Colonic mucosa (tissue), 4 donors: Measurements from ENCODE around the gene FHAD1. TPM values are rescaled to one million over a fixed set of nuclear protein-coding genes. Genes with fewer than 3 reads are reported as not detected.
A peak's percentile ranks its signal among the peaks of the same experiment; 100 is the strongest.

Experiments
- DNase-seq: peaks from one replicate; pipeline ENCODE4 v3.0.0-alpha.2; 2020
- H3K27ac ChIP-seq: fragments of 200-600 bp; one replicate; pipeline ENCODE4 v1.8.0; 2021
- H3K27me3 ChIP-seq: fragments of 200-600 bp; one replicate; pipeline ENCODE4 v1.8.0; 2021
- H3K36me3 ChIP-seq: fragments of 200-600 bp; one replicate; pipeline ENCODE4 v1.8.0; 2021
- H3K4me1 ChIP-seq: fragments of 200-600 bp; one replicate; pipeline ENCODE4 v1.8.0; 2021; ENCODE audit warnings: mild to moderate bottlenecking
- H3K4me3 ChIP-seq: fragments of 200-600 bp; one replicate; pipeline ENCODE4 v1.8.0; 2021
- H3K9ac ChIP-seq, 2 donors: one replicate each; pipeline ENCODE4 v1.7.0; 2013; ENCODE audit warnings: control low read depth in 2 of 2, low read depth in 2 of 2, low read length in 2 of 2
- H3K9me3 ChIP-seq: fragments of 200-600 bp; one replicate; pipeline ENCODE4 v1.8.0; 2021
- CTCF ChIP-seq: fragments of 200-600 bp; IDR thresholded peaks from one replicate; pipeline ENCODE4 v1.8.0; 2022; ENCODE audit warnings: antibody characterized with exemption, mild to moderate bottlenecking
- intact Hi-C: fragments of 100-400 bp; cut with DNase I; formaldehyde crosslinking; loops from one replicate; pipeline ENCODE4 v1.14.1; 2022
- total RNA-seq, 2 donors: library from RNA; stranded (reverse); fragmentation: NEBNext Ultra II Directional in 1 of 2; extraction: Animal tissue kit (Norgen Biotek cat#: 25700) in 1 of 2; gene quantifications; one replicate each; pipeline ENCODE4 v1.2.1, GENCODE V29; 2021
- donor health status: healthy.
- donor health status: DM: no; HTN: no; CAD: no.
- donor health status: DM: no; HTN: no; CAD: no.

Gene FHAD1
- total RNA-seq, 2 donors from 2014 or later: 1.5 to 1.8 TPM

GRCh38 chr1:15357612-15358207 is 110.7 kb downstream of the FHAD1 start:
- H3K9ac ChIP-seq: no peak overlapping the region
- intact Hi-C loops: no loop called here
- H3K4me3 ChIP-seq: no peak overlapping the region
- no peaks in the 10 kb centered on the region for H3K36me3 ChIP-seq
- no peak for TF ChIP-seq CTCF
- H3K27ac ChIP-seq: no peak overlapping the region
- H3K27me3 ChIP-seq: no peaks in the 10 kb centered on the region
- no peaks in the 10 kb centered on the region for H3K4me1 ChIP-seq
- no peaks in the 10 kb centered on the region for H3K9me3 ChIP-seq
- no peak for DNase-seq

DNA sequence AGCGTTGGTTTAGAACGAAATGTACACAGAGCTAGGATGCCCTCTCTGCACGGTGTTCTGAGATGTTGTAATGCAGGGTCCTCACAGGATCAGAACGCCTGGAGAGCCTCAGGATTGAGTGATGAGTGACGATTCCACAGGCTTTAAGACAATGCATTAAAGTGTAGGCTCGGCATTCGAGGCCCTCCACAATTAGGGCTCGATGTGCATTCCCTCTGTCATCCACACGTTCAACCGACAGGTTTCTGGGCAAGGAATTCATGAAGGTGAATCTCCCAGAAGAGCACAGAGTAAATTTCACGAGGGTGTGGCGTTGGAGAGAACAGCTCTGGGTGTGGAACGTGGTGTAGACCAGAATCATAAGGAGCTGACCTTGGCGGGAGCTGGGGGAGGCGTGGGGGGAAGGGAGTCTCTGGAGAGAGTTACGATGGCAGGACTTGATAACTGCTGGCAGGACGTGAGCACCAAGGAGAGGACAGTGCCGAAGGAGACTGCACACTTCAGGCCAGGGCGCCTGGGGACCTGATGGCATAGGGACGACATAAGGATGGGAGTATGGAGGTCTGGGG is 111.6 kb downstream of the FHAD1 start:
- no peaks in the 10 kb centered on the region for H3K27me3 ChIP-seq
- no peak overlapping the region for H3K27ac ChIP-seq
- intact Hi-C loops: no loop called here
- H3K9ac ChIP-seq: no peak overlapping the region
- H3K9me3 ChIP-seq: no peaks in the 10 kb centered on the region
- H3K4me1 ChIP-seq: no peaks in the 10 kb centered on the region
- H3K4me3 ChIP-seq: no peak overlapping the region
- peak; percentile 61 for DNase-seq
- no peak for TF ChIP-seq CTCF
- no peaks in the 10 kb centered on the region for H3K36me3 ChIP-seq

GRCh38 chr1:15360700-15361099 is 113.7 kb downstream of the FHAD1 start:
- no peaks in the 10 kb centered on the region for H3K36me3 ChIP-seq
- intact Hi-C loops: no loop called here
- TF ChIP-seq CTCF: no peak
- H3K27ac ChIP-seq: no peak overlapping the region
- H3K9ac ChIP-seq: no peak overlapping the region
- no peak for DNase-seq
- no peaks in the 10 kb centered on the region for H3K9me3 ChIP-seq
- H3K27me3 ChIP-seq: no peaks in the 10 kb centered on the region
- no peak overlapping the region for H3K4me3 ChIP-seq
- no peaks in the 10 kb centered on the region for H3K4me1 ChIP-seq

GRCh38 chr1:15362096-15362736 is 115.2 kb downstream of the FHAD1 start:
- intact Hi-C loops: no loop called here
- no peak for DNase-seq
- H3K27me3 ChIP-seq: no peaks in the 10 kb centered on the region
- H3K36me3 ChIP-seq: no peaks in the 10 kb centered on the region
- H3K4me1 ChIP-seq: no peaks in the 10 kb centered on the region
- H3K9ac ChIP-seq: no peak overlapping the region
- no peaks in the 10 kb centered on the region for H3K9me3 ChIP-seq
- no peak for TF ChIP-seq CTCF
- H3K4me3 ChIP-seq: no peak overlapping the region
- H3K27ac ChIP-seq: no peak overlapping the region

DNA sequence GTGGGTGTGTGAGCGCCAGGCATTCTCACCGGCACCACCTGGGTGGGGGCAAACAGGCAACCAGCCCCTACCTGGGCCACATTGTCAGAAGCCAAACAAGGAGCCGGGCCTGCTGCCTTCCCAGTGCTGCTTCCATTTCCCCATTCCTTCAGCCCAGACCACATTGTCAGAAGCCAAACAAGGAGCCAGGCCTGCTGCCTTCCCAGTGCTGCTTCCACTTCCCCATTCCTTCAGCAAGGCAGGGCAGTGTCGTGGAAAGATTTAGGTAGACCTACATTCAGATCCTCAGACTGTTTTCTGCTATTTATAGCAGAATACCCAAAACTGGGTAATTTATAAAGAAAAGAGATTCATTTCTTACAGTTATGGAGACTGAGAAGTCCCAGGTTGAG is 115.7 kb downstream of the FHAD1 start:
- Histone ChIP-seq H3K27me3 (no peaks in the 10 kb centered on the region), H3K4me1 (no peaks in the 10 kb centered on the region), H3K9ac (no peak overlapping the region), H3K36me3 (no peaks in the 10 kb centered on the region), H3K4me3 (no peak overlapping the region), H3K27ac (no peak overlapping the region), H3K9me3 (no peaks in the 10 kb centered on the region)
- no peak for DNase-seq
- intact Hi-C loops: no loop called here
- TF ChIP-seq CTCF: no peak
